ENCODE data around the gene ARL15. TPM values are rescaled to one million over a fixed set of nuclear protein-coding genes. Genes with fewer than 3 reads are reported as not detected.

ARL15 gene
- total RNA-seq, 1 experiment from 2014 or later: 6.9 TPM

DNA sequence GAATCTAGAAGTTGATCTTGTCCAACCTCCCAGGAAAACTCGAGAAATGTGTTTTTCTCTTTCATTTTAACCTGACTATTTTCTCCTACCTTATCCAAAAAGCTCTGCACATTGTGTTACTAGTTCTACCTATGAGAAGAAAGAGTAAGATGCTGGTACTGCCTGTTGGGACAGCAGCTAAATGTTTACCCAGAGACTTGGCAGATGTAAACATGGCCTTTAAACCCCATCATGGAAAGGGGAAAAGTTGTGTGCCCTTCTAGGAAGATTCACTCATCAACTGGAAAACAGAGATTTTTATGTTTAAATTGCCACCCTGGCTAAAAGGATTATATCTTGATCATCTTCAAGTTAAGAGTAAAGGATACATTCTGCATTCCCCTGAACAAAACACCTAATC is 3.5 kb downstream of the ARL15 start:
- H3K27ac ChIP-seq (ENCODE audit: low read length): no peak overlapping the region
- H3K9me2 ChIP-seq (replicated peaks; ENCODE audit: low read length): no peaks in the 10 kb centered on the region
- no peak for DNase-seq
- H3K36me3 ChIP-seq (ENCODE audit: low read depth, low read length): no peaks in the 10 kb centered on the region
- H3K4me1 ChIP-seq (ENCODE audit: insufficient read depth, low read length): peaks cover 9% of the 10 kb centered on the region; the same call in 1 of the 2 replicates
- H4K20me1 ChIP-seq (ENCODE audit: low read length): no peaks in the 10 kb centered on the region
- ATAC-seq: no peak
- H2AFZ ChIP-seq (ENCODE audit: low read length): no peak overlapping the region
- H3K79me2 ChIP-seq (ENCODE audit: low read length): peaks cover 13% of the 10 kb centered on the region
- no peaks in the 10 kb centered on the region for H3K9me3 ChIP-seq (ENCODE audit: low read length)
- TF ChIP-seq, protein P1, sequence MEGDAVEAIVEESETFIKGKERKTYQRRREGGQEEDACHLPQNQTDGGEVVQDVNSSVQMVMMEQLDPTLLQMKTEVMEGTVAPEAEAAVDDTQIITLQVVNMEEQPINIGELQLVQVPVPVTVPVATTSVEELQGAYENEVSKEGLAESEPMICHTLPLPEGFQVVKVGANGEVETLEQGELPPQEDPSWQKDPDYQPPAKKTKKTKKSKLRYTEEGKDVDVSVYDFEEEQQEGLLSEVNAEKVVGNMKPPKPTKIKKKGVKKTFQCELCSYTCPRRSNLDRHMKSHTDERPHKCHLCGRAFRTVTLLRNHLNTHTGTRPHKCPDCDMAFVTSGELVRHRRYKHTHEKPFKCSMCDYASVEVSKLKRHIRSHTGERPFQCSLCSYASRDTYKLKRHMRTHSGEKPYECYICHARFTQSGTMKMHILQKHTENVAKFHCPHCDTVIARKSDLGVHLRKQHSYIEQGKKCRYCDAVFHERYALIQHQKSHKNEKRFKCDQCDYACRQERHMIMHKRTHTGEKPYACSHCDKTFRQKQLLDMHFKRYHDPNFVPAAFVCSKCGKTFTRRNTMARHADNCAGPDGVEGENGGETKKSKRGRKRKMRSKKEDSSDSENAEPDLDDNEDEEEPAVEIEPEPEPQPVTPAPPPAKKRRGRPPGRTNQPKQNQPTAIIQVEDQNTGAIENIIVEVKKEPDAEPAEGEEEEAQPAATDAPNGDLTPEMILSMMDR (conservative IDR thresholded peaks at IDR 0.05; ENCODE audit: low read depth, low read length): no peak
- TF ChIP-seq EZH2phosphoT487 (IDR thresholded peaks at IDR 0.05; ENCODE audit: borderline replicate concordance, low read length): no peak
- TF ChIP-seq EZH2 (IDR thresholded peaks at IDR 0.05; ENCODE audit: low read length, unreplicated experiment): no peak
- no TSS peak for BruUV-seq (replicated peaks)
- no peaks in the 10 kb centered on the region for H3K27me3 ChIP-seq (ENCODE audit: low read length)
- POLR2A ChIA-PET (ENCODE audit: unreplicated experiment): no interaction called here
- H3K4me2 ChIP-seq (ENCODE audit: low read length): no peak overlapping the region
- CTCF ChIA-PET: interaction anchor here (0.9 kb wide), 1 partner anchor 63 kb away, joined by 3 read pairs; no protein-coding TSS in a partner anchor
- H3F3A ChIP-seq (ENCODE audit: low read length, unreplicated experiment): no peaks in the 10 kb centered on the region
- H3K9ac ChIP-seq (ENCODE audit: low read length): no peak overlapping the region
- H3K4me3 ChIP-seq (ENCODE audit: low read length): no peak overlapping the region
- intact Hi-C loops (cut with micrococcal nuclease): no loop called here

DNA sequence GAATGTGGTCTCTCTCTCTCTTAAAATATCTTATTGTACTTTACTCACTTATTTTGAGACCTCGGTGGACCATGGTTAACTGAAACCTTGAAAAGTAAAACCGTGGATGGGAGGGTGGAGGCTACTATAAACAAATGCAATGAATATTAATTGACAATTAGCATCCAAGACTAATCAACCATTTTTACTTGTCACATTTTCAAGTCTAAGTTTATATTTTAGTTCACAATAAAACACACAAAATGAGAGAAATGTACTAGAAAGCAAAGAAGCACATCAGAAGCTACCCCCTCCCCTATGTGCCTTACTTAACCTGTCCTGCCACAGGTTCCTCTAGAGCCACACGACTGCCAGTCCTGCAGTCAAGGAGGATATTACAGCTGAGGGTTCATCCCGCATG is 4.6 kb downstream of the ARL15 start:
- peaks cover 13% of the 10 kb centered on the region for H3K79me2 ChIP-seq (ENCODE audit: low read length)
- intact Hi-C loops (cut with micrococcal nuclease): no loop called here
- H3K27me3 ChIP-seq (ENCODE audit: low read length): no peaks in the 10 kb centered on the region
- H3K9me3 ChIP-seq (ENCODE audit: low read length): no peaks in the 10 kb centered on the region
- ATAC-seq (no peak), DNase-seq (no peak)
- H3K4me1 ChIP-seq (ENCODE audit: insufficient read depth, low read length): peaks cover 9% of the 10 kb centered on the region; the same call in 1 of the 2 replicates
- TF ChIP-seq, protein P1 (conservative IDR thresholded peaks at IDR 0.05; ENCODE audit: low read depth, low read length): no peak
- TF ChIP-seq EZH2phosphoT487 (IDR thresholded peaks at IDR 0.05; ENCODE audit: borderline replicate concordance, low read length) (no peak), EZH2 (IDR thresholded peaks at IDR 0.05; ENCODE audit: low read length, unreplicated experiment) (no peak)
- no peak overlapping the region for H3K27ac ChIP-seq (ENCODE audit: low read length)
- H2AFZ ChIP-seq (ENCODE audit: low read length): no peak overlapping the region
- no peaks in the 10 kb centered on the region for H3F3A ChIP-seq (ENCODE audit: low read length, unreplicated experiment)
- H3K9me2 ChIP-seq (replicated peaks; ENCODE audit: low read length): no peaks in the 10 kb centered on the region
- CTCF ChIA-PET: no interaction called here
- no peak overlapping the region for H3K4me3 ChIP-seq (ENCODE audit: low read length)
- H3K9ac ChIP-seq (ENCODE audit: low read length): no peak overlapping the region
- H3K36me3 ChIP-seq (ENCODE audit: low read depth, low read length): no peaks in the 10 kb centered on the region
- BruUV-seq (replicated peaks): no TSS peak
- POLR2A ChIA-PET (ENCODE audit: unreplicated experiment): no interaction called here
- no peak overlapping the region for H3K4me2 ChIP-seq (ENCODE audit: low read length)
- no peaks in the 10 kb centered on the region for H4K20me1 ChIP-seq (ENCODE audit: low read length)

DNA sequence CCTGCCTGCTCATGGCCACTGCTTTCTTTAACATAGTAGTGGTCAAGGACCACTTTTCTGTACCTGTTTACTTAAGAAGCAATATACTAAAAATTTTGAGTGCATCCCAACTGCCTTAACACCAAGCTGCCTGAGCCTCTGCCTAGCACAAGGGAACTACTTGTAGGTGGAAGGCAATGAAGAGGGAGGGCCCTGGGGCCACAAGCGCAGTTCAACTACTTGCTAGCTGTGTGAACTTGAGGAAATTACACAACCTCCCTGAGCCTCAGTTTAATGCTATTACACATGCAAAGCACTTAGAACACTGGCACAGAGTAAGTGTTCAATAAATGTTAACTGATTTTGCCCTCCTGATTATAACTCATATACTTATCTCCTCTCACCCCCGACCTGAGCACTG is 6.3 kb downstream of the ARL15 start:
- H3K27ac ChIP-seq (ENCODE audit: low read length): no peak overlapping the region
- POLR2A ChIA-PET (ENCODE audit: unreplicated experiment): no interaction called here
- no peaks in the 10 kb centered on the region for H3K36me3 ChIP-seq (ENCODE audit: low read depth, low read length)
- no TSS peak for BruUV-seq (replicated peaks)
- intact Hi-C loops (cut with micrococcal nuclease): no loop called here
- no peaks in the 10 kb centered on the region for H3K9me3 ChIP-seq (ENCODE audit: low read length)
- H3K4me2 ChIP-seq (ENCODE audit: low read length): no peak overlapping the region
- H3K9ac ChIP-seq (ENCODE audit: low read length): no peak overlapping the region
- DNase-seq (no peak), ATAC-seq (no peak)
- H3K4me1 ChIP-seq (ENCODE audit: insufficient read depth, low read length): peaks cover 6% of the 10 kb centered on the region; the same call in 1 of the 2 replicates
- CTCF ChIA-PET: no interaction called here
- no peak overlapping the region for H2AFZ ChIP-seq (ENCODE audit: low read length)
- H4K20me1 ChIP-seq (ENCODE audit: low read length): no peaks in the 10 kb centered on the region
- peaks cover 8% of the 10 kb centered on the region for H3K79me2 ChIP-seq (ENCODE audit: low read length)
- H3K27me3 ChIP-seq (ENCODE audit: low read length): no peaks in the 10 kb centered on the region
- TF ChIP-seq, protein P1 (conservative IDR thresholded peaks at IDR 0.05; ENCODE audit: low read depth, low read length): no peak
- TF ChIP-seq EZH2phosphoT487 (IDR thresholded peaks at IDR 0.05; ENCODE audit: borderline replicate concordance, low read length) (no peak), EZH2 (IDR thresholded peaks at IDR 0.05; ENCODE audit: low read length, unreplicated experiment) (no peak)
- no peaks in the 10 kb centered on the region for H3F3A ChIP-seq (ENCODE audit: low read length, unreplicated experiment)
- H3K4me3 ChIP-seq (ENCODE audit: low read length): no peak overlapping the region
- H3K9me2 ChIP-seq (replicated peaks; ENCODE audit: low read length): no peaks in the 10 kb centered on the region

Data from PC-3 (cell line).